ENCODE results near the gene DAPL1. TPM values are rescaled to one million over a fixed set of nuclear protein-coding genes. Genes with fewer than 3 reads are reported as not detected.

The DAPL1 gene
- total RNA-seq, 2 donors from 2014 or later: not detected

GRCh38 chr2:158774681-158775080 is 20.4 kb upstream of the DAPL1 start:
- H3K4me3 ChIP-seq: no peak overlapping the region
- H3K9me3 ChIP-seq: no peaks in the 10 kb centered on the region
- H3K36me3 ChIP-seq: no peaks in the 10 kb centered on the region
- no peak for TF ChIP-seq CTCF (IDR thresholded peaks at IDR 0.05)
- H3K27me3 ChIP-seq: no peaks in the 10 kb centered on the region
- no peaks in the 10 kb centered on the region for H3K4me1 ChIP-seq
- no peak for DNase-seq (ENCODE audit: low spot score)
- H3K27ac ChIP-seq: no peak overlapping the region

- Histone ChIP-seq H3K36me3 (no peaks in the 10 kb centered on the region), H3K27me3 (no peaks in the 10 kb centered on the region), H3K9me3 (no peaks in the 10 kb centered on the region), H3K4me1 (no peaks in the 10 kb centered on the region), H3K4me3 (no peak overlapping the region), H3K27ac (no peak overlapping the region)
- no peak for TF ChIP-seq CTCF (IDR thresholded peaks at IDR 0.05)
- no peak for DNase-seq (ENCODE audit: low spot score)
Measured at GRCh38 chr2:158775273-158776027, 19.7 kb upstream of the DAPL1 start.

GRCh38 chr2:158776231-158776630 is 18.9 kb upstream of the DAPL1 start:
- Histone ChIP-seq H3K36me3 (no peaks in the 10 kb centered on the region), H3K27ac (no peak overlapping the region), H3K27me3 (no peaks in the 10 kb centered on the region), H3K9me3 (no peaks in the 10 kb centered on the region), H3K4me1 (no peaks in the 10 kb centered on the region), H3K4me3 (no peak overlapping the region)
- TF ChIP-seq CTCF (IDR thresholded peaks at IDR 0.05): no peak
- no peak for DNase-seq (ENCODE audit: low spot score)

GRCh38 chr2:158777077-158777476 is 18.0 kb upstream of the DAPL1 start:
- Histone ChIP-seq H3K9me3 (no peaks in the 10 kb centered on the region), H3K4me3 (no peak overlapping the region), H3K4me1 (no peaks in the 10 kb centered on the region), H3K27me3 (no peaks in the 10 kb centered on the region), H3K36me3 (no peaks in the 10 kb centered on the region), H3K27ac (no peak overlapping the region)
- no peak for TF ChIP-seq CTCF (IDR thresholded peaks at IDR 0.05)
- DNase-seq (ENCODE audit: low spot score): no peak

- Histone ChIP-seq H3K27me3 (no peaks in the 10 kb centered on the region), H3K27ac (no peak overlapping the region)
- no peak for TF ChIP-seq CTCF (IDR thresholded peaks at IDR 0.05)
Measured at GRCh38 chr2:158778243-158778642, 16.9 kb upstream of the DAPL1 start.

GRCh38 chr2:158779621-158780020 is 15.5 kb upstream of the DAPL1 start:
- Histone ChIP-seq H3K4me3 (no peak overlapping the region), H3K27ac (no peak overlapping the region), H3K27me3 (no peaks in the 10 kb centered on the region), H3K9me3 (no peaks in the 10 kb centered on the region), H3K4me1 (no peaks in the 10 kb centered on the region), H3K36me3 (no peaks in the 10 kb centered on the region)
- no peak for DNase-seq (ENCODE audit: low spot score)
- TF ChIP-seq CTCF (IDR thresholded peaks at IDR 0.05): no peak

More at GRCh38 chr2:158778243-158778642, 16.9 kb upstream of the DAPL1 start:
- no peak for DNase-seq (ENCODE audit: low spot score)
- Histone ChIP-seq H3K4me3 (no peak overlapping the region), H3K4me1 (no peaks in the 10 kb centered on the region), H3K9me3 (no peaks in the 10 kb centered on the region), H3K36me3 (no peaks in the 10 kb centered on the region)
